A549 treated with Hydrocortisone at 1 μM for 4 hours (cell line): ENCODE data around the gene HPGD. TPM values are rescaled to one million over a fixed set of nuclear protein-coding genes. Genes with fewer than 3 reads are reported as not detected.

Experiments used
- total RNA-seq: library from RNA; stranded (reverse); fragments of 200-300 nt; extraction: Qiagen RNA extraction; gene quantifications from 5 replicates; pipeline ENCODE4 v1.2.3, GENCODE V29; 2022

HPGD gene
- total RNA-seq: 71.1 to 89.7 TPM (median 80.0 TPM) in 5 replicates

GRCh38 chr4:174522183-174523024 lies at the start of gene HPGD:
Gene HPGD, minus strand, starts transcription at chr4:174522488. Its CDS starts 37 bp downstream, at chr4:174522451.

Other genes with a start within 250 kb of the HPGD start
- gene FBXO8, start 238.8 kb downstream of the HPGD start, total RNA-seq: 9.7 to 11.8 TPM (median 10.2 TPM) in 5 replicates
- gene CEP44, start 238.6 kb downstream of the HPGD start, total RNA-seq: 3.9 to 7.3 TPM (median 5.6 TPM) in 5 replicates